Large intestine (tissue), 3 donors: Measurements from ENCODE around the gene EIF2S1. TPM values are rescaled to one million over a fixed set of nuclear protein-coding genes. Genes with fewer than 3 reads are reported as not detected.
"Not testable (repeated sequence)": the region's sequence is repeated elsewhere in the genome, so short reads cannot be mapped to it uniquely, and the experiment has no call there.

ENCODE experiments used
- DNase-seq, 2 donors: peaks; one replicate each; pipeline versions ENCODE4 v3.0.0 to v3.0.0-alpha.2; 2013
- H3K27ac ChIP-seq: one replicate; pipeline ENCODE4 v1.5.1; 2013; ENCODE audit warnings: low read length
- H3K27me3 ChIP-seq: 2 replicates; pipeline ENCODE4 v1.6.1; 2013; ENCODE audit warnings: low read length; ENCODE audit not compliant: control insufficient read depth, insufficient read depth
- H3K36me3 ChIP-seq: 2 replicates; pipeline ENCODE4 v1.6.1; 2013; ENCODE audit warnings: low read length; ENCODE audit not compliant: control insufficient read depth, insufficient read depth
- H3K4me1 ChIP-seq: one replicate; pipeline ENCODE4 v1.6.1; 2013; ENCODE audit warnings: low read length; ENCODE audit not compliant: control insufficient read depth, insufficient read depth
- H3K4me3 ChIP-seq: one replicate; pipeline ENCODE4 v1.5.1; 2013; ENCODE audit warnings: low read length
- H3K9me3 ChIP-seq: one replicate; pipeline ENCODE4 v1.6.1; 2013; ENCODE audit warnings: mild to moderate bottlenecking, low read depth, low read length, moderate library complexity; ENCODE audit not compliant: control insufficient read depth
- WGBS: methylation state at CpG from one replicate; pipeline ENCODE4 v1.1.5; 2013; ENCODE audit warnings: low lambda C conversion rate; ENCODE audit not compliant: insufficient coverage; 5-methylcytosine and 5-hydroxymethylcytosine counted together
- polyA plus RNA-seq: library from polyadenylated mRNA; unstranded; fragments of 120-200 nt; gene quantifications from one replicate; pipeline ENCODE4 v1.2.1, GENCODE V29; 2013

The EIF2S1 gene
- polyA plus RNA-seq, 1 donor, result 85.7 TPM

- H3K27ac ChIP-seq, result no peak overlapping the region
- H3K9me3 ChIP-seq, result no peaks in the 10 kb centered on the region
- WGBS, result no CpG with 5 or more reads among the region's 3 CpGs
- peaks cover 59% of the 10 kb centered on the region for H3K36me3 ChIP-seq
- H3K27me3 ChIP-seq, result no peaks in the 10 kb centered on the region
- H3K4me1 ChIP-seq, result no peaks in the 10 kb centered on the region
- no peak for DNase-seq
- H3K4me3 ChIP-seq, result no peak overlapping the region
Observed at GRCh38 chr14:67392123-67392522, 32.0 kb downstream of the EIF2S1 start.

- no peaks in the 10 kb centered on the region for H3K9me3 ChIP-seq
- no peak overlapping the region for H3K27ac ChIP-seq
- H3K4me1 ChIP-seq, result no peaks in the 10 kb centered on the region
- peaks cover 61% of the 10 kb centered on the region for H3K36me3 ChIP-seq
- no CpG with 5 or more reads among the region's 9 CpGs for WGBS
- H3K4me3 ChIP-seq, result no peak overlapping the region
- no peak for DNase-seq
- H3K27me3 ChIP-seq, result no peaks in the 10 kb centered on the region
Observed at GRCh38 chr14:67392800-67393199, 32.7 kb downstream of the EIF2S1 start.

- no peaks in the 10 kb centered on the region for H3K27me3 ChIP-seq
- no peak overlapping the region for H3K27ac ChIP-seq
- no peak for DNase-seq
- H3K36me3 ChIP-seq, result peaks cover 55% of the 10 kb centered on the region
- no CpG with 5 or more reads among the region's 6 CpGs for WGBS
- no peak overlapping the region for H3K4me3 ChIP-seq
- H3K9me3 ChIP-seq, result no peaks in the 10 kb centered on the region
- H3K4me1 ChIP-seq, result no peaks in the 10 kb centered on the region
Observed at GRCh38 chr14:67393689-67394088, 33.6 kb downstream of the EIF2S1 start.

- Histone ChIP-seq H3K4me3 (no peak overlapping the region), H3K4me1 (no peaks in the 10 kb centered on the region), H3K9me3 (no peaks in the 10 kb centered on the region), H3K27me3 (no peaks in the 10 kb centered on the region), H3K36me3 (peaks cover 46% of the 10 kb centered on the region), H3K27ac (no peak overlapping the region)
- DNase-seq, result no peak
- 100% methylated on average over 1 of the region's 16 CpGs for WGBS
Observed at GRCh38 chr14:67395086-67395875, 35.2 kb downstream of the EIF2S1 start.

- Histone ChIP-seq H3K4me3 (no peak overlapping the region), H3K27ac (no peak overlapping the region), H3K9me3 (no peaks in the 10 kb centered on the region), H3K27me3 (no peaks in the 10 kb centered on the region), H3K36me3 (peaks cover 40% of the 10 kb centered on the region), H3K4me1 (no peaks in the 10 kb centered on the region)
- 92% methylated on average over 2 of the region's 5 CpGs for WGBS
- DNase-seq, result no peak
Observed at GRCh38 chr14:67395876-67396189, 35.7 kb downstream of the EIF2S1 start.

- Histone ChIP-seq H3K27ac (no peak overlapping the region), H3K9me3 (no peaks in the 10 kb centered on the region), H3K4me1 (no peaks in the 10 kb centered on the region), H3K27me3 (no peaks in the 10 kb centered on the region), H3K4me3 (no peak overlapping the region), H3K36me3 (peaks cover 40% of the 10 kb centered on the region)
- no peak for DNase-seq
- WGBS, result no CpG with 5 or more reads among the region's 2 CpGs
Observed at GRCh38 chr14:67396381-67396970, 36.3 kb downstream of the EIF2S1 start.

- no peaks in the 10 kb centered on the region for H3K9me3 ChIP-seq
- H3K36me3 ChIP-seq, result peaks cover 29% of the 10 kb centered on the region
- no peak overlapping the region for H3K27ac ChIP-seq
- H3K27me3 ChIP-seq, result no peaks in the 10 kb centered on the region
- no CpG with 5 or more reads among the region's 9 CpGs for WGBS
- no peak for DNase-seq
- H3K4me1 ChIP-seq, result no peaks in the 10 kb centered on the region
- no peak overlapping the region for H3K4me3 ChIP-seq
Observed at GRCh38 chr14:67397536-67397935, 37.4 kb downstream of the EIF2S1 start.

GRCh38 chr14:67400434-67400833 is 40.3 kb downstream of the EIF2S1 start:
- Histone ChIP-seq H3K9me3 (no peaks in the 10 kb centered on the region), H3K36me3 (peaks cover 9% of the 10 kb centered on the region), H3K27ac (no peak overlapping the region), H3K4me1 (no peaks in the 10 kb centered on the region), H3K4me3 (no peak overlapping the region), H3K27me3 (no peaks in the 10 kb centered on the region)
- WGBS, result no CpG with 5 or more reads among the region's 4 CpGs
- DNase-seq, result no peak

- no peaks in the 10 kb centered on the region for H3K36me3 ChIP-seq
- no peaks in the 10 kb centered on the region for H3K27me3 ChIP-seq
- H3K9me3 ChIP-seq, result no peaks in the 10 kb centered on the region
- H3K4me3 ChIP-seq, result no peak overlapping the region
- no peak overlapping the region for H3K27ac ChIP-seq
- peaks cover 7% of the 10 kb centered on the region for H3K4me1 ChIP-seq
- WGBS, result no CpG with 5 or more reads among the region's 5 CpGs
- no peak for DNase-seq
Observed at GRCh38 chr14:67405771-67406170, 45.6 kb downstream of the EIF2S1 start.

- H3K4me1 ChIP-seq, result peaks cover 18% of the 10 kb centered on the region
- 100% methylated on average over 2 of the region's 7 CpGs for WGBS
- not testable (repeated sequence) for H3K27me3 ChIP-seq, H3K4me3 ChIP-seq, H3K36me3 ChIP-seq, H3K27ac ChIP-seq, DNase-seq, H3K9me3 ChIP-seq
Observed at GRCh38 chr14:67408122-67408801, 48.1 kb downstream of the EIF2S1 start.
